Hepatocyte (in vitro differentiated cells): Measurements from ENCODE around the gene KCNB1. TPM values are rescaled to one million over a fixed set of nuclear protein-coding genes. Genes with fewer than 3 reads are reported as not detected.

Source experiments
- DNase-seq: peaks from one replicate; pipeline ENCODE4 v3.0.0-alpha.2; 2016; ENCODE audit warnings: low spot score
- H2AFZ ChIP-seq: fragments of 200-600 bp; sonication (generic); 2 replicates; pipeline ENCODE4 v1.6.0; 2016; ENCODE audit warnings: antibody characterized with exemption, mild to moderate bottlenecking
- H3K27ac ChIP-seq: fragments of 200-600 bp; sonication (generic); 2 replicates; pipeline ENCODE4 v1.5.1; 2016; ENCODE audit warnings: mild to moderate bottlenecking
- H3K27me3 ChIP-seq: fragments of 200-600 bp; sonication (generic); 2 replicates; pipeline ENCODE4 v1.6.1; 2016
- H3K36me3 ChIP-seq: fragments of 200-600 bp; sonication (generic); replicated peaks from 2 replicates; pipeline ENCODE4 v1.5.1; 2016; ENCODE audit warnings: low read depth; ENCODE audit not compliant: insufficient read depth
- H3K4me1 ChIP-seq: fragments of 200-600 bp; sonication (generic); 2 replicates; pipeline ENCODE4 v1.5.1; 2016; ENCODE audit warnings: mild to moderate bottlenecking, moderate library complexity; ENCODE audit not compliant: insufficient read depth
- H3K4me2 ChIP-seq: fragments of 200-600 bp; sonication (generic); 2 replicates; pipeline ENCODE4 v1.6.0; 2016
- H3K4me3 ChIP-seq: fragments of 200-600 bp; sonication (generic); 2 replicates; pipeline ENCODE4 v1.5.1; 2016; ENCODE audit warnings: mild to moderate bottlenecking
- H3K79me2 ChIP-seq: fragments of 200-600 bp; sonication (generic); 2 replicates; pipeline ENCODE4 v1.6.0; 2017; ENCODE audit warnings: mild to moderate bottlenecking
- H3K9me2 ChIP-seq: fragments of 200-600 bp; sonication (generic); replicated peaks from 2 replicates; pipeline ENCODE4 v1.6.0; 2017; ENCODE audit warnings: mild to moderate bottlenecking; ENCODE audit not compliant: insufficient read depth
- H3K9me3 ChIP-seq: fragments of 200-600 bp; sonication (generic); 2 replicates; pipeline ENCODE4 v1.5.1; 2016; ENCODE audit warnings: low read depth, mild to moderate bottlenecking
- H4K20me1 ChIP-seq: fragments of 200-600 bp; sonication (generic); 2 replicates; pipeline ENCODE4 v1.6.0; 2016; ENCODE audit warnings: mild to moderate bottlenecking; ENCODE audit not compliant: insufficient read depth, poor library complexity, severe bottlenecking
- CTCF ChIP-seq: fragments of 200-600 bp; sonication (generic); IDR thresholded peaks from 2 replicates; pipeline ENCODE4 v1.5.1; 2016; ENCODE audit warnings: antibody characterized with exemption, mild to moderate bottlenecking; ENCODE audit not compliant: poor library complexity
- EZH2 ChIP-seq: fragments of 200-600 bp; sonication (generic); IDR thresholded peaks from 2 replicates; pipeline ENCODE4 v1.6.1; 2016; ENCODE audit warnings: antibody characterized with exemption, mild to moderate bottlenecking, borderline replicate concordance
- EZH2phosphoT487 ChIP-seq: fragments of 200-600 bp; sonication (generic); IDR thresholded peaks from one replicate; pipeline ENCODE4 v1.6.1; 2018; ENCODE audit warnings: antibody characterized with exemption, mild to moderate bottlenecking, low read depth, moderate library complexity; ENCODE audit not compliant: unreplicated experiment, severe bottlenecking
- WGBS: methylation state at CpG from one replicate; pipeline ENCODE4 v1.1.6; 2016; ENCODE audit warnings: low lambda C conversion rate; ENCODE audit errors: missing lambda C conversion rate; 5-methylcytosine and 5-hydroxymethylcytosine counted together
- polyA plus RNA-seq: library from polyadenylated mRNA; unstranded; fragments of >200 nt; fragmentation: Nextera tagmentation; extraction: Ambion mirVana; gene quantifications from 2 replicates; pipeline ENCODE4 v1.2.1, GENCODE V29; 2016
- total RNA-seq: library from RNA; depleted of rRNA; stranded (reverse); fragments of >200 nt; gene quantifications from 2 replicates; pipeline ENCODE4 v1.2.3, GENCODE V29; 2014

The KCNB1 gene
- total and polyA plus RNA-seq, 2 experiments from 2014 or later: 0.37 to 1.5 TPM

- Histone ChIP-seq H3K27ac (no peak overlapping the region), H3K36me3 (no peaks in the 10 kb centered on the region), H2AFZ (no peak overlapping the region), H3K79me2 (no peaks in the 10 kb centered on the region), H3K27me3 (peaks cover 53% of the 10 kb centered on the region), H3K9me2 (no peaks in the 10 kb centered on the region), H3K4me2 (no peak overlapping the region), H3K9me3 (no peaks in the 10 kb centered on the region), H3K4me3 (no peak overlapping the region), H3K4me1 (peaks cover 9% of the 10 kb centered on the region), H4K20me1 (no peaks in the 10 kb centered on the region)
- no peak for DNase-seq
- 62% methylated on average over 1 of the region's 1 CpG for WGBS
- no peak for TF ChIP-seq EZH2phosphoT487
- TF ChIP-seq CTCF: no peak
- TF ChIP-seq EZH2: no peak
Observed at GRCh38 chr20:49485563-49485962, 3.1 kb upstream of the KCNB1 start.

GRCh38 chr20:49484180-49485140 is 2.0 kb upstream of the KCNB1 start:
- DNase-seq: peak; percentile 92
- Histone ChIP-seq H3K27me3 (peaks cover 53% of the 10 kb centered on the region), H3K4me1 (peaks cover 9% of the 10 kb centered on the region), H3K4me3 (peak overlapping the region; percentile 5), H3K79me2 (no peaks in the 10 kb centered on the region), H3K9me3 (no peaks in the 10 kb centered on the region), H4K20me1 (no peaks in the 10 kb centered on the region), H3K27ac (no peak overlapping the region), H2AFZ (no peak overlapping the region), H3K9me2 (no peaks in the 10 kb centered on the region), H3K36me3 (no peaks in the 10 kb centered on the region), H3K4me2 (peak overlapping the region; percentile 88)
- TF ChIP-seq CTCF (peak; percentile 87), EZH2 (no peak)
- 5% methylated on average over 32 of the region's 61 CpGs for WGBS

- TF ChIP-seq CTCF (no peak), EZH2 (no peak), EZH2phosphoT487 (no peak)
- H2AFZ ChIP-seq: no peak overlapping the region
- under 1% methylated on average over 19 of the region's 44 CpGs for WGBS
- H3K9me3 ChIP-seq: no peaks in the 10 kb centered on the region
- H3K4me1 ChIP-seq: peaks cover 9% of the 10 kb centered on the region
- peak; percentile 13 for DNase-seq
- H3K9me2 ChIP-seq: no peaks in the 10 kb centered on the region
- H3K27ac ChIP-seq: no peak overlapping the region
- no peaks in the 10 kb centered on the region for H4K20me1 ChIP-seq
- H3K27me3 ChIP-seq: peaks cover 49% of the 10 kb centered on the region
- H3K4me2 ChIP-seq: peak overlapping the region; percentile 88
- H3K79me2 ChIP-seq: no peaks in the 10 kb centered on the region
- no peak overlapping the region for H3K4me3 ChIP-seq
- no peaks in the 10 kb centered on the region for H3K36me3 ChIP-seq
Observed at GRCh38 chr20:49483696-49484123, 1.2 kb upstream of the KCNB1 start.
